ENCODE measurements around the gene TEX11. TPM values are rescaled to one million over a fixed set of nuclear protein-coding genes. Genes with fewer than 3 reads are reported as not detected.
"Not testable (repeated sequence)": the region's sequence is repeated elsewhere in the genome, so short reads cannot be mapped to it uniquely, and the experiment has no call there.

Gene TEX11
- total and polyA plus RNA-seq, 8 donors = 0.18 to 4.6 (median 1.6) TPM; not detected in 5

GRCh38 chrX:70921709-70922352, 13.3 kb upstream of the TEX11 start:
- Histone ChIP-seq H3K9me3 (no peaks in the 10 kb centered on the region), H3K4me3 (no peak overlapping the region), H3K27me3 (peaks cover 0 to 4% (median 0%) of the 10 kb centered on the region in 3 donors), H3K36me3 (no peaks in the 10 kb centered on the region), H3K4me1 (no peaks in the 10 kb centered on the region), H3K27ac (no peak overlapping the region)
- intact Hi-C loops (cut with DNase I; ENCODE audit: low total_unique reads) = no loop called here
- 8 to 32% (median 17%) methylated on average over 3 of the region's 3 CpGs for WGBS, 5 donors
- TF ChIP-seq CTCF (IDR thresholded peaks at IDR 0.05) (no peak), POLR2A (IDR thresholded peaks at IDR 0.05) (no peak), EP300 (IDR thresholded peaks at IDR 0.05) (no peak), POLR2AphosphoS5 (IDR thresholded peaks at IDR 0.05) (no peak)
- no peak for DNase-seq

- intact Hi-C loops (cut with DNase I; ENCODE audit: low total_unique reads) = no loop called here
- Histone ChIP-seq H3K4me1 (no peaks in the 10 kb centered on the region), H3K36me3 (no peaks in the 10 kb centered on the region), H3K9me3 (no peaks in the 10 kb centered on the region), H3K27me3 (no peaks in the 10 kb centered on the region), H3K4me3 (no peak overlapping the region), H3K27ac (no peak overlapping the region)
- WGBS, 5 donors = 71 to 94% (median 91%) methylated on average over 4 of the region's 4 CpGs
- no peak for DNase-seq
- TF ChIP-seq CTCF (IDR thresholded peaks at IDR 0.05) = no peak
- TF ChIP-seq POLR2A (IDR thresholded peaks at IDR 0.05) = no peak
- no peak for TF ChIP-seq POLR2AphosphoS5 (IDR thresholded peaks at IDR 0.05)
- no peak for TF ChIP-seq EP300 (IDR thresholded peaks at IDR 0.05)
Measured at GRCh38 chrX:70916754-70917153, 8.2 kb upstream of the TEX11 start.

GRCh38 chrX:70907900-70908299, 611 bp downstream of the TEX11 start:
- H3K9me3 ChIP-seq = no peaks in the 10 kb centered on the region
- no peaks in the 10 kb centered on the region for H3K36me3 ChIP-seq
- H3K27ac ChIP-seq = no peak overlapping the region
- intact Hi-C loops (cut with DNase I; ENCODE audit: low total_unique reads) = no loop called here
- no peak for DNase-seq
- H3K27me3 ChIP-seq = peaks cover 0 to 4% (median 0%) of the 10 kb centered on the region in 3 donors
- no peaks in the 10 kb centered on the region for H3K4me1 ChIP-seq
- TF ChIP-seq CTCF (IDR thresholded peaks at IDR 0.05) (no peak), EP300 (IDR thresholded peaks at IDR 0.05) (no peak), POLR2A (IDR thresholded peaks at IDR 0.05) (no peak)
- no peak overlapping the region for H3K4me3 ChIP-seq
- WGBS, 5 donors = 85 to 91% (median 89%) methylated on average over 11 of the region's 11 CpGs

- no peak overlapping the region for H3K4me3 ChIP-seq
- H3K9me3 ChIP-seq = no peaks in the 10 kb centered on the region
- H3K4me1 ChIP-seq = no peaks in the 10 kb centered on the region
- no peaks in the 10 kb centered on the region for H3K27me3 ChIP-seq
- H3K27ac ChIP-seq = no peak overlapping the region
- no peaks in the 10 kb centered on the region for H3K36me3 ChIP-seq
- TF ChIP-seq POLR2A (IDR thresholded peaks at IDR 0.05) = no peak
- no peak for TF ChIP-seq EP300 (IDR thresholded peaks at IDR 0.05)
- no peak for TF ChIP-seq POLR2AphosphoS5 (IDR thresholded peaks at IDR 0.05)
- no peak for TF ChIP-seq CTCF (IDR thresholded peaks at IDR 0.05)
- DNase-seq = no peak
- WGBS, 5 donors = 44 to 75% (median 68%) methylated on average over 4 to 7 of the region's 7 CpGs
- intact Hi-C loops (cut with DNase I; ENCODE audit: low total_unique reads) = no loop called here
Measured at GRCh38 chrX:70901465-70901864, 7.0 kb downstream of the TEX11 start.

GRCh38 chrX:70890441-70890840, 18.1 kb downstream of the TEX11 start:
- DNase-seq; H3K36me3 ChIP-seq; H3K27ac ChIP-seq; H3K4me3 ChIP-seq; H3K4me1 ChIP-seq; intact Hi-C loops (cut with DNase I; ENCODE audit: low total_unique reads): not testable (repeated sequence)
- H3K9me3 ChIP-seq = peaks cover 0 to 27% (median 4%) of the 10 kb centered on the region in 4 donors
- WGBS, 5 donors = 19 to 58% (median 31%) methylated on average over 4 to 6 of the region's 6 CpGs
- peaks cover 0 to 10% (median 0%) of the 10 kb centered on the region in 3 donors for H3K27me3 ChIP-seq

Measured in stomach (tissue), 9 donors.